ENCODE results near the gene RTN4RL1. TPM values are rescaled to one million over a fixed set of nuclear protein-coding genes. Genes with fewer than 3 reads are reported as not detected.

RTN4RL1 gene
- total RNA-seq, 2 donors from 2014 or later, result 18.2 to 19.6 TPM

GRCh38 chr17:2028234-2028614 lies 3.1 kb upstream of the RTN4RL1 start:
- no peak for DNase-seq
- WGBS, 2 experiments (ENCODE audit: insufficient coverage in 1 of 2, insufficient read length in 1 of 2), result 90 to 92% methylated on average over 5 of the region's 5 CpGs
- no peak overlapping the region for H3K4me3 Mint-ChIP-seq
- H3K4me1 Mint-ChIP-seq, result peaks cover 7% of the 10 kb centered on the region
- H3K27ac Mint-ChIP-seq, result no peak overlapping the region
- Histone ChIP-seq H3K9ac (ENCODE audit: extremely low read depth, low read length, poor library complexity, severe bottlenecking) (no peak overlapping the region), H3K4me1 (ENCODE audit: control insufficient read depth, insufficient read depth, low read length) (peaks cover 4% of the 10 kb centered on the region), H3K4me3 (ENCODE audit: low read length) (no peak overlapping the region), H3K36me3 (ENCODE audit: control insufficient read depth, insufficient read depth, low read length) (no peaks in the 10 kb centered on the region), H3K9me3 (ENCODE audit: control insufficient read depth, low read length) (no peaks in the 10 kb centered on the region), H3K27ac (ENCODE audit: low read depth, low read length) (no peak overlapping the region), H3K27me3 (ENCODE audit: control insufficient read depth, insufficient read depth, low read length, poor library complexity, severe bottlenecking) (no peaks in the 10 kb centered on the region)
- H3K36me3 Mint-ChIP-seq (ENCODE audit: low read depth), result no peaks in the 10 kb centered on the region
- peaks cover 56% of the 10 kb centered on the region for H3K27me3 Mint-ChIP-seq (ENCODE audit: insufficient read depth)
- peaks cover 4% of the 10 kb centered on the region for H3K9me3 Mint-ChIP-seq
- no peak for TF ChIP-seq CTCF (conservative IDR thresholded peaks at IDR 0.05)

GRCh38 chr17:2027528-2028233 lies 2.5 kb upstream of the RTN4RL1 start:
- Mint-ChIP-seq H3K4me3 (no peak overlapping the region), H3K9me3 (peaks cover 4% of the 10 kb centered on the region), H3K36me3 (ENCODE audit: low read depth) (no peaks in the 10 kb centered on the region), H3K4me1 (peaks cover 11% of the 10 kb centered on the region), H3K27ac (no peak overlapping the region), H3K27me3 (ENCODE audit: insufficient read depth) (peaks cover 62% of the 10 kb centered on the region)
- no peak for TF ChIP-seq CTCF (conservative IDR thresholded peaks at IDR 0.05)
- no peak overlapping the region for H3K9ac ChIP-seq (ENCODE audit: extremely low read depth, low read length, poor library complexity, severe bottlenecking)
- peaks cover 4% of the 10 kb centered on the region for H3K4me1 ChIP-seq (ENCODE audit: control insufficient read depth, insufficient read depth, low read length)
- no peaks in the 10 kb centered on the region for H3K27me3 ChIP-seq (ENCODE audit: control insufficient read depth, insufficient read depth, low read length, poor library complexity, severe bottlenecking)
- WGBS, 2 experiments (ENCODE audit: insufficient coverage in 1 of 2, insufficient read length in 1 of 2), result 86 to 91% methylated on average over 3 to 11 of the region's 11 CpGs
- no peak for DNase-seq
- no peak overlapping the region for H3K4me3 ChIP-seq (ENCODE audit: low read length)
- no peak overlapping the region for H3K27ac ChIP-seq (ENCODE audit: low read depth, low read length)
- no peaks in the 10 kb centered on the region for H3K36me3 ChIP-seq (ENCODE audit: control insufficient read depth, insufficient read depth, low read length)
- H3K9me3 ChIP-seq (ENCODE audit: control insufficient read depth, low read length), result no peaks in the 10 kb centered on the region

- peaks cover 76% of the 10 kb centered on the region for H3K27me3 Mint-ChIP-seq (ENCODE audit: insufficient read depth)
Observed at GRCh38 chr17:2025622-2026309, 632 bp upstream of the RTN4RL1 start.

More at GRCh38 chr17:2025622-2026309, 632 bp upstream of the RTN4RL1 start:
- peak overlapping the region; percentile 2 for H3K27ac Mint-ChIP-seq
- no peak overlapping the region for H3K27ac ChIP-seq (ENCODE audit: low read depth, low read length)
- peaks cover 1% of the 10 kb centered on the region for H3K4me1 ChIP-seq (ENCODE audit: control insufficient read depth, insufficient read depth, low read length)
- peaks cover 4% of the 10 kb centered on the region for H3K36me3 ChIP-seq (ENCODE audit: control insufficient read depth, insufficient read depth, low read length)
- no peaks in the 10 kb centered on the region for H3K9me3 ChIP-seq (ENCODE audit: control insufficient read depth, low read length)
- peaks cover 4% of the 10 kb centered on the region for H3K9me3 Mint-ChIP-seq
- peak overlapping the region; percentile 72 for H3K4me3 Mint-ChIP-seq
- TF ChIP-seq CTCF (conservative IDR thresholded peaks at IDR 0.05), result peak; percentile 77
- peaks cover 5% of the 10 kb centered on the region for H3K27me3 ChIP-seq (ENCODE audit: control insufficient read depth, insufficient read depth, low read length, poor library complexity, severe bottlenecking)
- no peaks in the 10 kb centered on the region for H3K36me3 Mint-ChIP-seq (ENCODE audit: low read depth)
- peak overlapping the region; percentile 86 for H3K4me3 ChIP-seq (ENCODE audit: low read length)
- DNase-seq, result peak; percentile 92
- H3K9ac ChIP-seq (ENCODE audit: extremely low read depth, low read length, poor library complexity, severe bottlenecking), result no peak overlapping the region
- peaks cover 12% of the 10 kb centered on the region for H3K4me1 Mint-ChIP-seq
- 0 to 2% methylated on average over 5 to 55 of the region's 55 CpGs for WGBS, 2 experiments (ENCODE audit: insufficient coverage in 1 of 2, insufficient read length in 1 of 2)

All from endodermal cell (in vitro differentiated cells).